Naive thymus-derived CD8-positive, alpha-beta T cell (primary cell): ENCODE data around the gene PTPRE. TPM values are rescaled to one million over a fixed set of nuclear protein-coding genes. Genes with fewer than 3 reads are reported as not detected.
A peak's percentile ranks its signal among the peaks of the same experiment; 100 is the strongest.

Experiments used
- ATAC-seq, 2 donors: fragments of 150-1000 bp; cut with Tn5 transposase in 1 of 2; sonication (Bioruptor Pico), chemical (Tn5 transposase) in 1 of 2; 1 replicate in 1 of 2; 2 replicates in 1 of 2; pipeline ENCODE4 v1.10.0; 2021; ENCODE audit warnings: mild to moderate bottlenecking in 2 of 2, moderate library complexity in 2 of 2
- POLR2A ChIA-PET: fragments of 350-600 bp; sonication (Branson Sonifier 250); formaldehyde crosslinking; loops from one replicate; lab custom pipeline; 2021; ENCODE audit warnings: antibody characterized with exemption; lab: Charles Lee
- DNase-seq, 10 donors: peaks; one replicate each; pipeline versions ENCODE4 v3.0.0 to v3.0.0-alpha.2; 2020 to 2022
- H3K27ac Mint-ChIP-seq, 10 donors: one replicate each; pipeline ENCODE4 v1.8.0; 2020 to 2022; ENCODE audit warnings: mild to moderate bottlenecking in 10 of 10, mixed read lengths in 10 of 10, moderate library complexity in 4 of 10, inconsistent platforms in 1 of 10
- H3K27me3 Mint-ChIP-seq, 5 donors: one replicate each; pipeline ENCODE4 v1.8.0; 2021 to 2022; ENCODE audit warnings: mixed read lengths in 5 of 5
- H3K36me3 Mint-ChIP-seq, 3 donors: one replicate each; pipeline ENCODE4 v1.8.0; 2020 to 2022; ENCODE audit warnings: mixed read lengths in 3 of 3, mild to moderate bottlenecking in 2 of 3, inconsistent platforms in 1 of 3
- H3K4me1 Mint-ChIP-seq, 4 donors: one replicate each; pipeline ENCODE4 v1.8.0; 2021 to 2022; ENCODE audit warnings: mixed read lengths in 4 of 4
- H3K4me3 Mint-ChIP-seq, 10 donors: one replicate each; pipeline ENCODE4 v1.8.0; 2020 to 2022; ENCODE audit warnings: mild to moderate bottlenecking in 10 of 10, mixed read lengths in 10 of 10, moderate library complexity in 6 of 10, inconsistent platforms in 1 of 10
- H3K9me3 Mint-ChIP-seq, 9 donors: one replicate each; pipeline ENCODE4 v1.8.0; 2020 to 2022; ENCODE audit warnings: mixed read lengths in 9 of 9, mild to moderate bottlenecking in 3 of 9, inconsistent platforms in 1 of 9, moderate library complexity in 1 of 9
- polyA plus RNA-seq, 3 donors: library from polyadenylated mRNA; unstranded; fragments of 300-500 nt; fragmentation: Illumina TruSeq; gene quantifications; one replicate each; pipeline ENCODE4 v1.2.3, GENCODE V29; 2021
- total RNA-seq, 8 experiments: library from RNA in 2 of 8; stranded (reverse) in 2 of 8; gene quantifications; one replicate each; pipeline ENCODE4 v1.2.3 and lab custom pipeline; 2021 to 2026

The PTPRE gene
- total and polyA plus RNA-seq, 5 experiments from 2014 or later, result 7.8 to 29.5 (median 17.6) TPM

DNA sequence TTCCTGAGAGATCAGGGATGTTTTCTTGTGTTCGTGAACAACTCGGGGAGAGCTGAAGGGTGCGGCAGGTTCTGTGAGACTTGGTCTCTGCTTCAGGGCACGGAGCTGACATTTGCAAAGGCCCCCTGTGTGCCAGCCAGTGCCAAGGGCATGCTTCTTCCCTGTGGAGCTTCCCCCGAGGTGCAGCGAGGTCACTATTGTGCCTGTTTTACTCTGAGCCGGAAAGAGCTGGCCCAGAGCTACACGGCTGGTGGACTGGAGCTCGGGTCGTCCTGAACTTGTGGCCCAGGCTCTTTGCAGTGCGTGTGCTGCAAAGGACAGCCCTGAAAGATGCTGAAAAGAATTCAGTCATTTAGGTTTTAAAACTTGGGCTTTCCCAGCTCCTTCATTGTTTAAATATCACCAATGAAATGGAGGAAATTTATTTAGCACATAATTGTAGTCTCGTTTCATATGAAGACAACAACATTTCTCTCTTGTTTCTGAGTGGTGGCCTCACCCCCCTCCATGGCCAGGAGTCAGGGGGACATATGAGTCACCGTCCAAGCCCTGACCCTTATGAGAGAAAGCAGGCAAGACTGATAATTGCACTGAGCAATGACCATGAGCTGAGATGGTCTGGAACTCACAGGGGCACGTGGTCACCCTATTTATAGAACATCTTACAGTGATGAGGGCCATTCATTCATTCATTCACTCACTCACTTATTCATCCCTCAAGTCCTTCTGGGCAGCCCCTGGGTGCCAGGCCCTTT is 102.6 kb downstream of the PTPRE start:
- POLR2A ChIA-PET, result no interaction called here

DNA sequence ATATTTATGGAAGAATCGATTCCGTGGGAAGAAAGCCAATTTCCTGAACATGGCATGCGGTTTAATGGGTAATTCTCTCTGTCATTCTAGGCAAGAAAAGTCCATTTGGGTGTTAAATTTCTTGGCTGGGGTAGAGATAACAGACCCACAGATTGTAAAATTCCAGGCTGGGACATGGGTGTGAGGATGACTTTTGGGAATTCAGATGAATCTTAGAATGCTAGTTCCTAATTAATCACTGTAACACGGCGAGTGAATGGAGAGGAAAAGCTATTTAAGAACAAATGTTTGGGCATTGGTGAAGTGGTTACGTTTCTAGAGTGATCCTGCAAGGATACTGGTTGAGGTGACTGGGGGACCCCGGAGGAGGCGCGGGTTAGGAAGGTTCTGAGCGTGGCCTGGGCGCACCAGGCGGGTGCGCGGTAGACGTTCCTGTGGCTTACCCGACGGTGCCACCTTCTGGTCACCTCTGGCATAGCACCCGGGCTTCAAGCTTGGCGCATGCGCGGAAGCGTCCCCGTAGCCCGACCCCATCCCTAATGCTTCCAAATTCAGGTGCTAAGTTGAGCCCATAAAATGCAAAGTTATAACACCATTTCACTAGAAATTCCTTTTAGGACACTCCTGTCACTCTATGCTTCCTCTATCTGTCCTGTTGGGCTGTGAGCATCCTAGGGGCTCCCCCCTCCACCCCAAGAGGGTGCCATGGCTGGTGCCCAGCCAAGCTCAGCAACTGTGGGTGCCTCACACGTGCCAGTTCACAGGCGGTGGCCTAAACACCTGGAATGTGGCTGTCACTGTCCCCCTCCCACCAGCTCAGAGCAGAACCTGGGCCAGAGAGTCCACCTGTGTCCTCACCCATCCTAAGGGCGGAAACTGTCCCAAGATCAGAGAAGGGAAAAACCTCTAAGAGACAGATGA is 104.4 kb downstream of the PTPRE start:
- H3K9me3 Mint-ChIP-seq, result no peaks in the 10 kb centered on the region
- ATAC-seq (peak; percentile 94 to 98), DNase-seq (peak; percentile 74 to 97 (median 86))
- peaks cover 4 to 10% (median 8%) of the 10 kb centered on the region in 4 donors for H3K4me1 Mint-ChIP-seq
- H3K27ac Mint-ChIP-seq, result peak overlapping the region in 4 of 10 donors; percentile 31 to 82 (median 38)
- H3K27me3 Mint-ChIP-seq, result peaks cover 0 to 7% (median 4%) of the 10 kb centered on the region in 5 donors
- no peaks in the 10 kb centered on the region for H3K36me3 Mint-ChIP-seq
- POLR2A ChIA-PET, result no interaction called here
- H3K4me3 Mint-ChIP-seq, result peak overlapping the region in 7 of 10 donors; percentile 17 to 58 (median 49)

More for the DNA sequence above, 102.6 kb downstream of the PTPRE start:
- no peak for DNase-seq
- no peak overlapping the region for H3K4me3 Mint-ChIP-seq
- no peaks in the 10 kb centered on the region for H3K36me3 Mint-ChIP-seq
- no peaks in the 10 kb centered on the region for H3K9me3 Mint-ChIP-seq
- peaks cover 4 to 10% (median 8%) of the 10 kb centered on the region in 4 donors for H3K4me1 Mint-ChIP-seq
- H3K27ac Mint-ChIP-seq, result no peak overlapping the region
- ATAC-seq, result no peak
- peaks cover 0 to 11% (median 5%) of the 10 kb centered on the region in 5 donors for H3K27me3 Mint-ChIP-seq

DNA sequence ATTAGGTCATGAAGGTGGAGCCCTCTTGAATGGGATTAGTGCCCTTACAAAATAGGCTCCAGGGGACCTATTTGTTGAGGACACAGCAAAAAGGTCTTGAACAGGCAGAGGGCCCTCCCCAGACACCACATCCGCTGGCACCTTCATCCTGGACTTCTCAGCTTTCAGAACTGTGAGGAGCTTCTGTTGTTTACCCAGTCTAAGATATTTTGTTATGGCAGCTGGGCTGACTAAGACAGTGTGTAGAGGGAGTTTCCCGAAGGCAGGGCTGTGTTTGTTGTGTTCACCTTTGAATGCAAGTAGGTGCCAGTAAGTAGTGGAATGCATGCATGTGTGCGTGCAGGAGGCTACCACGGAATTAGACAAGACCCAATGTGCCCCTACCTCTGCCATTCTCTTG is 106.7 kb downstream of the PTPRE start:
- Mint-ChIP-seq H3K27me3 (peaks cover 2 to 15% (median 10%) of the 10 kb centered on the region in 5 donors), H3K27ac (no peak overlapping the region), H3K4me3 (no peak overlapping the region), H3K9me3 (no peaks in the 10 kb centered on the region), H3K4me1 (peaks cover 4 to 15% (median 8%) of the 10 kb centered on the region in 4 donors), H3K36me3 (no peaks in the 10 kb centered on the region)
- DNase-seq (no peak), ATAC-seq (no peak)
- POLR2A ChIA-PET, result no interaction called here

DNA sequence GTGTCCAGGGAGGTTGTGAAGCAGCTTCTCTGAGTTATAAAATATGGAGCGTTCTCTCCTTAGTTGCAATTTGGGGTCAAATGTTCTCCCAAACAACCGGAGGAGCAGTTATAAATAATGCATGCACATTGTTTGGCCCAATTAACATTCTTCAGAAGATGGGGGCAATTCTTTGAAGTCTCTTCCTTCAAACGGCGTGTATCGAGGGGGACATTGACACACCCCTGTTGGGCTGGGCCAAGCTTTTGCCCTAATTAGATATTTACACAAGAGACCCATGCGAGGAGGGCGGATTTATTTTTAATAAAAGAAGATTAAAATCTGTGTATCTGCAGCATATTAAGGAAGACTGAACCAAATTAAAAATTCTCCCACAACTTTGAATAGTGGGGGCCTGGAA is 107.3 kb downstream of the PTPRE start:
- Mint-ChIP-seq H3K27me3 (peaks cover 2 to 17% (median 10%) of the 10 kb centered on the region in 5 donors), H3K27ac (no peak overlapping the region), H3K4me3 (no peak overlapping the region), H3K9me3 (no peaks in the 10 kb centered on the region), H3K36me3 (no peaks in the 10 kb centered on the region), H3K4me1 (peaks cover 4 to 15% (median 9%) of the 10 kb centered on the region in 4 donors)
- DNase-seq (no peak), ATAC-seq (no peak)
- POLR2A ChIA-PET, result no interaction called here

DNA sequence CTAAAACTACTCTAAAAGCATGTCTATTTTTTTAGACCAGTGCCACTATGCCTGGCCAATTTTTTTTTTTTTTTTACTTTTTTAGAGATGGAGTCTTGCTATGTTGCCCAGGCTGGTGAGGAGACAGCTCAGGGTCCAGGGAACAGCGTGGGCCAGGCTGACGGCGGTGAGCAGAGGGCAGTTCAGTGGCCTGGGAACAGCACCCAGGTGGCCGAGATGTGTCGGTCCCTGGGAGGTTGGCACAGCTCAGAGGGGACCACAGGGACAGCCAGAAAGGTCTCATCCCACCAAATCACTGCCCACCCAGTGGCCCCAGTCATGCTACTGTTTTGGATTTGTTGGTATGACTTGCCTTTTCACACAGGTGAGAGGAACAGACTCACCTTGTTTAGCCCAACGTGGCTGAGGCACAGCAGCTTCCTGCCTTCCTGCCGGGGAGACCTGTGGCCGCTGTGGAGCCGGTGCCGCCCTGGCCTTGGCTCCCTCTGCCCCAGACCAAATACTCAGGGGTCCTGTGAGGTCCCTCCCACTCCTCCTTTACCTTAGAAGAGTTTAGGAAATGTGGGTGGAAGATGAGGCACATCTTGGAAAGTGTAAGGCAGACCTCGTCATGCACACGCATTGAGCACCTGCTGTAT is 109.6 kb downstream of the PTPRE start:
- Mint-ChIP-seq H3K27ac (peak overlapping the region in 1 of 10 donors; percentile 68), H3K4me1 (peaks cover 2 to 8% (median 3%) of the 10 kb centered on the region in 4 donors), H3K9me3 (no peaks in the 10 kb centered on the region), H3K36me3 (no peaks in the 10 kb centered on the region), H3K27me3 (peaks cover 2 to 12% (median 8%) of the 10 kb centered on the region in 5 donors), H3K4me3 (no peak overlapping the region)
- ATAC-seq (no peak), DNase-seq (no peak)
- POLR2A ChIA-PET, result no interaction called here

DNA sequence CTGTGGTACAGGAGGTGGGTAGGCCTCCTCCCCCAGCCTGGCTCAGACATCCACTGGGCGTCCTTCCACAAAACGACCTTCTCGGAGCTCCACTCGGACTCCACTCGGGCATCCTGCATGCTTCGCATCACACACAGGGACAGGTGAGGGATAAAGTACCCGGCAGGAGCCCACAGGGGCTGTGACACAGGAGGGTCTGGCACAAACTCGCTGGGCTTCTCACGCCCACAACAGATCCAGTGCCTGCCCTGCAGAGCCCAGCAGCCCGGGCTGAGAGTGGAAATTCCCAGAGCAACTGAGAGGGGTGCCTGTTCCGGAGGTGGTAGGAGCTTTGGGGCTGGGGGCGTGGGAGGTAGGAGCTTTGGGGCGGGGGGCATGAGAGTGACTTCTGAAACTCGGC is 110.9 kb downstream of the PTPRE start:
- peaks cover 0 to 5% (median under 1%) of the 10 kb centered on the region in 4 donors for H3K4me1 Mint-ChIP-seq
- no peaks in the 10 kb centered on the region for H3K36me3 Mint-ChIP-seq

DNA sequence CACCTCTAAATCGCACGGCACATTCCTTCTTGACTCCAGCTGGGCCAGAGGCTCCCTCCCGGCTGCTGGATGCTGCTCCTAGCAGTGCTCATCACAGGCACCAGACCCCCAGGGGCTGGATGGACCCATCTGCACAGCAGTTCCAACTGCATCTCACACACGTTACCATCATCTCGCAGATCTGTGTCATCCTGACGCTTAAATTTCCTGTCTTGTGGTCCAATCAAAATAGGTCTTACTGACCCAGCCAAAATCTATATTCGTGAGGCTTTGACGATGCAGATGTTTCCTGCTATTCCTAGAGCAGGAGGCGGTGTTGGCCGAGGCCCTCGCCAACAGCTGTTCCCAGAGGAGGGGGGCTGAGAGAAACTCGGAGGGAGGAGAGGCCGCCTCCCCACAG is 111.3 kb downstream of the PTPRE start:
- H3K27ac Mint-ChIP-seq, result peak overlapping the region in 1 of 10 donors; percentile 15
- H3K27me3 Mint-ChIP-seq, result peaks cover 2 to 12% (median 8%) of the 10 kb centered on the region in 5 donors
- peaks cover 0 to 5% (median under 1%) of the 10 kb centered on the region in 4 donors for H3K4me1 Mint-ChIP-seq
- DNase-seq (no peak), ATAC-seq (no peak)
- POLR2A ChIA-PET, result no interaction called here
- H3K4me3 Mint-ChIP-seq, result no peak overlapping the region
- H3K36me3 Mint-ChIP-seq, result no peaks in the 10 kb centered on the region
- H3K9me3 Mint-ChIP-seq, result no peaks in the 10 kb centered on the region

More for the DNA sequence above, 110.9 kb downstream of the PTPRE start:
- ATAC-seq, result no peak
- Mint-ChIP-seq H3K9me3 (no peaks in the 10 kb centered on the region), H3K27me3 (peaks cover 2 to 12% (median 8%) of the 10 kb centered on the region in 5 donors), H3K4me3 (no peak overlapping the region), H3K27ac (no peak overlapping the region)
- no peak for DNase-seq
- POLR2A ChIA-PET, result no interaction called here

DNA sequence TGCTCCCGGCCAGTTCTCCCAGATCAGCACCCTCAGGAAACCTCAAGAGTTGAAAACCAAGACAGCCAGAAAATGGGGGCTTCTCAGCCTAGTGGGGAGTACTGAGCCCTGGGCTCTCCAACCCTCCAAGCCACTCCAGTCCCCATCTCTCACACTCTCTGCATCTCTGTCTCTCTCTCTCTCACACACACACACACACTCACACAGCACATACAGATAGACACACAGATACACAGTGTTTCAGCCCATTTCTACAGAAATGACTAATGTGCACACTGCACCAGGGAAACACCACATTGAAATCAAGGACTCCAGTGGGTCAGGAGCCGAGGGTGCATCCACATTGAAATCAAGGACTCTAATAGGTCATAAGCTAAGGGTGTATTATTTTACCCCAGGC is 111.8 kb downstream of the PTPRE start:
- Mint-ChIP-seq H3K36me3 (no peaks in the 10 kb centered on the region), H3K4me3 (no peak overlapping the region), H3K9me3 (no peaks in the 10 kb centered on the region), H3K27ac (peak overlapping the region in 1 of 10 donors; percentile 15), H3K27me3 (peaks cover 2 to 12% (median 8%) of the 10 kb centered on the region in 5 donors), H3K4me1 (peaks cover 0 to 5% (median under 1%) of the 10 kb centered on the region in 4 donors)
- no peak for ATAC-seq
- POLR2A ChIA-PET, result no interaction called here
- no peak for DNase-seq

DNA sequence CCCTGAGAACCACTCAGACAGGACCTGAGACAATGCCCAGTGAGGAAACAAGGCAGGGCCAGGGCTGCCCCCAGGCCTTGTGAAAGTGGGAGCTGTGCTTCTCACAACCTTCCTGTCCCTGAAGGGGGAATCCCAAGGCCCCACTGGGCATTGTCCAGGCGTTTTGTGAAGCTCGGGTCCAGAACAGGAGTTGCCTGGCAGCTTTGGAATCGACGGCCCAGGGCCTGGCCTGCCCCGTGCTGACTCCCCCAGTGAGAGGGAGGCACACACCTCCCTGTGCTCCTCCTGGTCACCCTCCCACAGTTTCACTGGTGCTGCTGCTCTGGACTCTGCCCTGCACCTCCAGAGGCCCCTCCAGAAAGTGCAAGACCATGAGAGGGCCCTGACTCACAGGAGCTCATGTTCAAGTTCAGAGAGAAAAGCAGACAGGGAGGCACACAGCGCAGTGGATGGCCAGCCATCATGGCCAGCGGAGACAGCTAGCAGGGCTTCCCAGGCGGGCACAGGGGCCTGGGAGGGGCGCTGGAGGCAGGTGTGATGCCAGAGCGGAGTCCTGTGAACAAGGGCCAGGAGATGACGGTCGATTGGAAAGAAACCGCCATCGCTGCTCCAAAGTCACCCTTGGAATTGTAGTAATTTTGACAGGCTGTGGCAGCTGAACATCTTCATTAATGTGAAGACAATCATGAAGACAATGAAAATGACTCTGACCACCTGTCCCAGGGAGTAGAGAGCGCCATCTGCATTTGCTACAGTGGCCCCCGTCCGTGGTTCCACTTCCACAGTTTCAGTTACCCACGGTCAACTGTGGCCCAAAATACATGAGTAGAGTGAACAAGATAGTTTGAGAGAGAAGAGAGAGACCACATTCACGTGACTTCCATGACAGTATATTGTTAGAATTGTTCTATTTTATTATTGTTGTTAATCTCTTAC is 115.6 kb downstream of the PTPRE start:
- no peaks in the 10 kb centered on the region for H3K9me3 Mint-ChIP-seq
- no peak for ATAC-seq

DNA sequence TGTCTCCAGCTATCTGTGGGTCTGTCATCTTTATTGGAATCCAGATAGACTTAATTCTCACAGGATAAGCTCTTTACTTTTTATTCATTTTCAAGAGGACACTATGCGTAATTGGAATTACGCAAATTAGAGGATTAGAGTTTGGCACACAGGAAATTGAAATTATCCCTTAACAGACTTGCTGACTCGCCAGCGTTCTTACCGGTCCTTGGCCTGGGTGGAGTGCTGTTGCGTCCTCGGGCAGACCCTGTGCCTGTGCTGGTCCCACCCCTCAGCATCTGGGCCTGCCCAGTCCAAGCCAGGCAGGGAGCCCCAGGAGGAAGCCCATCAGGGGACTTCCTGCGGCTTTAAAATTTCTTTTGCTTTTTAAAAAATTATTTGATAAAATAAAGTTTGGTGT is 117.5 kb downstream of the PTPRE start:
- ATAC-seq, result no peak
- peaks cover 0 to 2% (median 0%) of the 10 kb centered on the region in 5 donors for H3K27me3 Mint-ChIP-seq
- no peak overlapping the region for H3K4me3 Mint-ChIP-seq
- H3K9me3 Mint-ChIP-seq, result no peaks in the 10 kb centered on the region
- DNase-seq, result no peak
- POLR2A ChIA-PET, result no interaction called here
- H3K27ac Mint-ChIP-seq, result no peak overlapping the region
- H3K4me1 Mint-ChIP-seq, result peaks cover 0 to 11% (median 4%) of the 10 kb centered on the region in 4 donors
- H3K36me3 Mint-ChIP-seq, result no peaks in the 10 kb centered on the region

More for the DNA sequence above, 115.6 kb downstream of the PTPRE start:
- Mint-ChIP-seq H3K27ac (no peak overlapping the region), H3K4me3 (no peak overlapping the region), H3K27me3 (peaks cover 0 to 7% (median 2%) of the 10 kb centered on the region in 5 donors), H3K36me3 (no peaks in the 10 kb centered on the region), H3K4me1 (peaks cover 0 to 11% (median 4%) of the 10 kb centered on the region in 4 donors)
- POLR2A ChIA-PET, result no interaction called here
- DNase-seq, result no peak

DNA sequence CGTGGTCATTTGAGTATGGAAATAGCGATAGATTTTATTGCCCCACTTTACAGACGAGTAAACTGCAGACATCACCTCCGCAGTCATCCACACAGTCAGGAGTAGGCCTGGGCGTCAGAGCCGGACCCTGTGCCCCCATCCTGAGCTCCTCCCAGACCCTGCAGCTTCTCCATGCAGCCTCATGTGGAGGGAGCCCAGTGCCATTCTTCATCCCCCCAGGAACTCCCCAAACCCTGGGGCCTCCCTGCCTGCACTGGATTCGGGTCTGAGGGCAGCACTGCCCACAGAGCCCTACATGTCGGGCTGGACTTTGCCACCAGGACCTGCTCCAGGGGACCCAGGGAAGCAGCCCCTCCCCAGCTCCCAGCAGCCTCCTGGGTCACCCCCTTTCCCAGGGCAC is 118.5 kb downstream of the PTPRE start:
- POLR2A ChIA-PET, result no interaction called here
- Mint-ChIP-seq H3K4me1 (peaks cover 0 to 11% (median 4%) of the 10 kb centered on the region in 4 donors), H3K9me3 (no peaks in the 10 kb centered on the region), H3K36me3 (no peaks in the 10 kb centered on the region), H3K27ac (no peak overlapping the region), H3K27me3 (no peaks in the 10 kb centered on the region), H3K4me3 (no peak overlapping the region)
- DNase-seq (no peak), ATAC-seq (no peak)
